ENCODE measurements around the gene FECH. TPM values are rescaled to one million over a fixed set of nuclear protein-coding genes. Genes with fewer than 3 reads are reported as not detected.

FECH gene
- total RNA-seq, 2 experiments from 2014 or later, result 5.3 to 14.2 TPM

DNA sequence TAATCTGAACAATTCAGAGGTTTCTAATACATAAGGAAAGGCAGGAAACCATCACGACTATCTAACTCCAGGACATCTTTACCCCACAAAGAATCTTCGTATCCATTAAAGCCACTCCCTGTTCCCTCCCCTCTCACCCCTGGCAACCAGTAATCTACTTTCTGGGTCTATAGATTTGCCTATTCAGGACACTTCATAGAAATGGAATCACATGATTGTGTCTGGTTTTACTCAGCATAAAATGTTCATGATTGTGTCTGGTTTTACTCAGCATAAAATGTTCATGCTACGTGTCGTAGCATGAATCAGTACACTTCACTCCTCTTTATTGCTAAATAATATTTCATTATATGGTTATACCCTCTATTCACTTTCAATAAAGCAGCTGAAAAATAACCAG, 11.6 kb downstream of the FECH start:
- Histone ChIP-seq H3K27ac (ENCODE audit: low read depth, low read length, poor library complexity, severe bottlenecking) (no peak overlapping the region), H3K36me3 (ENCODE audit: insufficient read depth, low read length) (no peaks in the 10 kb centered on the region), H3K4me2 (ENCODE audit: low read length) (no peak overlapping the region), H4K20me1 (ENCODE audit: insufficient read depth, low read length) (no peaks in the 10 kb centered on the region), H3K9me2 (ENCODE audit: insufficient read depth, low read length) (no peaks in the 10 kb centered on the region), H3K9me3 (ENCODE audit: low read length) (no peaks in the 10 kb centered on the region), H3K4me3 (ENCODE audit: low read depth, low read length, poor library complexity, severe bottlenecking) (no peak overlapping the region), H3K4me1 (ENCODE audit: insufficient read depth, low read length, poor library complexity, severe bottlenecking) (no peaks in the 10 kb centered on the region), H2AFZ (ENCODE audit: low read length) (no peak overlapping the region), H3K79me2 (ENCODE audit: insufficient read depth, low read depth, low read length) (no peaks in the 10 kb centered on the region)
- ChIA-PET CTCF (ENCODE audit: unreplicated experiment) (no interaction called here), POLR2A (no interaction called here)
- TF ChIP-seq, protein P1, sequence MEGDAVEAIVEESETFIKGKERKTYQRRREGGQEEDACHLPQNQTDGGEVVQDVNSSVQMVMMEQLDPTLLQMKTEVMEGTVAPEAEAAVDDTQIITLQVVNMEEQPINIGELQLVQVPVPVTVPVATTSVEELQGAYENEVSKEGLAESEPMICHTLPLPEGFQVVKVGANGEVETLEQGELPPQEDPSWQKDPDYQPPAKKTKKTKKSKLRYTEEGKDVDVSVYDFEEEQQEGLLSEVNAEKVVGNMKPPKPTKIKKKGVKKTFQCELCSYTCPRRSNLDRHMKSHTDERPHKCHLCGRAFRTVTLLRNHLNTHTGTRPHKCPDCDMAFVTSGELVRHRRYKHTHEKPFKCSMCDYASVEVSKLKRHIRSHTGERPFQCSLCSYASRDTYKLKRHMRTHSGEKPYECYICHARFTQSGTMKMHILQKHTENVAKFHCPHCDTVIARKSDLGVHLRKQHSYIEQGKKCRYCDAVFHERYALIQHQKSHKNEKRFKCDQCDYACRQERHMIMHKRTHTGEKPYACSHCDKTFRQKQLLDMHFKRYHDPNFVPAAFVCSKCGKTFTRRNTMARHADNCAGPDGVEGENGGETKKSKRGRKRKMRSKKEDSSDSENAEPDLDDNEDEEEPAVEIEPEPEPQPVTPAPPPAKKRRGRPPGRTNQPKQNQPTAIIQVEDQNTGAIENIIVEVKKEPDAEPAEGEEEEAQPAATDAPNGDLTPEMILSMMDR (conservative IDR thresholded peaks at IDR 0.05; ENCODE audit: low read length), result no peak
- no peak for TF ChIP-seq EZH2phosphoT487 (IDR thresholded peaks at IDR 0.05; ENCODE audit: borderline replicate concordance, low read depth, low read length)
- no TSS peak for BruUV-seq (replicated peaks)
- intact Hi-C loops (cut with micrococcal nuclease; ENCODE audit: unreplicated experiment), result no loop called here
- DNase-seq (ENCODE audit: low spot score), result no peak

DNA sequence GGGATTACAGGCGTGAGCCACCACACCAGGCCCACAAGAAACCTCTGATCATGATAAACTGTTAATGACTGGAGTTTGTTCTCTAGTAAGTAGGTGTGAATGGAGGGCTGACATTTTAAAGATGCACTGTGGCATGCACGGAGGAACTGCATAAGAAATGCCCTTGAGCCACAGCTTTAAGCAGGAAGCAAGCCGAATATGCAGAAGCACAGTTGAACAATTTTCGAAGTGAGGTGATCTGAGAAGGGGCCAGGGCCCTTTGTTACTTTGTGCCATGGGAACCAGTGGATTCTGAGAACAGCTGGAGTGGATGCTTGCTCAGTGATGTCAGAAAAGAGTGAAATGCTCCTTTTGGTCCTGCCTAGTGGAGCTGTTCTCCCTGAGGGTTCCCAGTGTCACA, 16.3 kb downstream of the FECH start:
- no peaks in the 10 kb centered on the region; the same call in 1 of the 2 replicates for H3K36me3 ChIP-seq (ENCODE audit: insufficient read depth, low read length)
- H4K20me1 ChIP-seq (ENCODE audit: insufficient read depth, low read length), result no peaks in the 10 kb centered on the region
- H3K4me2 ChIP-seq (ENCODE audit: low read length), result no peak overlapping the region
- no TSS peak for BruUV-seq (replicated peaks)
- POLR2A ChIA-PET, result no interaction called here
- no peaks in the 10 kb centered on the region for H3K9me2 ChIP-seq (ENCODE audit: insufficient read depth, low read length)
- H3K4me1 ChIP-seq (ENCODE audit: insufficient read depth, low read length, poor library complexity, severe bottlenecking), result no peaks in the 10 kb centered on the region
- CTCF ChIA-PET (ENCODE audit: unreplicated experiment), result no interaction called here
- DNase-seq (ENCODE audit: low spot score), result no peak
- no peak overlapping the region for H3K27ac ChIP-seq (ENCODE audit: low read depth, low read length, poor library complexity, severe bottlenecking)
- no peaks in the 10 kb centered on the region for H3K79me2 ChIP-seq (ENCODE audit: insufficient read depth, low read depth, low read length)
- no peak overlapping the region for H3K4me3 ChIP-seq (ENCODE audit: low read depth, low read length, poor library complexity, severe bottlenecking)
- TF ChIP-seq, protein P1 (conservative IDR thresholded peaks at IDR 0.05; ENCODE audit: low read length), result no peak
- TF ChIP-seq EZH2phosphoT487 (IDR thresholded peaks at IDR 0.05; ENCODE audit: borderline replicate concordance, low read depth, low read length), result no peak
- H2AFZ ChIP-seq (ENCODE audit: low read length), result no peak overlapping the region
- intact Hi-C loops (cut with micrococcal nuclease; ENCODE audit: unreplicated experiment), result no loop called here
- no peaks in the 10 kb centered on the region for H3K9me3 ChIP-seq (ENCODE audit: low read length)

DNA sequence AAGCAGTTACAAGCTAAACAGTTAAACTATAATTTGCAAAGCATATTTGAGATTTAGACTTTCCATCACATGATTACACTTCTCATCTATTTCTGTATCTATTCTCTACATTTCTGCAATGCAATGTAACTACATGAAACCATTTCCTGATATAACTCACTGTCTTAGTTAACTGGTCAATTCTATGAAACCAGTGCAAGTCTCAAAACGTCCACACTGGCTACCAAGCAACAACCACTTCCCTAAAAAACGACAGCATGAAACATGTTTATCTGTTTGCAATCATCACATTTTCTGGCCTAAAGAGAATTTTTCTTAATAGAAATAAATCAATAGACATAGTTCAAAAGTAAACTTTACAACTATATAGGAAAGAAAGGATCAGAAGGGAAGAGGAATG, 17.4 kb downstream of the FECH start:
- intact Hi-C loops (cut with micrococcal nuclease; ENCODE audit: unreplicated experiment), result no loop called here
- Histone ChIP-seq H3K79me2 (ENCODE audit: insufficient read depth, low read depth, low read length) (no peaks in the 10 kb centered on the region), H3K4me1 (ENCODE audit: insufficient read depth, low read length, poor library complexity, severe bottlenecking) (no peaks in the 10 kb centered on the region), H4K20me1 (ENCODE audit: insufficient read depth, low read length) (no peaks in the 10 kb centered on the region), H3K36me3 (ENCODE audit: insufficient read depth, low read length) (no peaks in the 10 kb centered on the region; the same call in 1 of the 2 replicates), H3K9me3 (ENCODE audit: low read length) (no peaks in the 10 kb centered on the region), H3K4me3 (ENCODE audit: low read depth, low read length, poor library complexity, severe bottlenecking) (no peak overlapping the region), H2AFZ (ENCODE audit: low read length) (no peak overlapping the region), H3K27ac (ENCODE audit: low read depth, low read length, poor library complexity, severe bottlenecking) (no peak overlapping the region), H3K4me2 (ENCODE audit: low read length) (no peak overlapping the region), H3K9me2 (ENCODE audit: insufficient read depth, low read length) (no peaks in the 10 kb centered on the region)
- ChIA-PET CTCF (ENCODE audit: unreplicated experiment) (no interaction called here), POLR2A (no interaction called here)
- no TSS peak for BruUV-seq (replicated peaks)
- no peak for TF ChIP-seq EZH2phosphoT487 (IDR thresholded peaks at IDR 0.05; ENCODE audit: borderline replicate concordance, low read depth, low read length)
- TF ChIP-seq, protein P1 (conservative IDR thresholded peaks at IDR 0.05; ENCODE audit: low read length), result no peak
- DNase-seq (ENCODE audit: low spot score), result no peak
